ENCODE measurements around the gene CPT1A.

- TF ChIP-seq CTCF (conservative IDR thresholded peaks at IDR 0.05 in 1 of 2, IDR thresholded peaks at IDR 0.05 in 1 of 2; ENCODE audit: extremely low read depth in 1 of 2, insufficient read depth in 1 of 2, low read depth in 1 of 2, low read length in 2 of 2): no peak
- no peak for TF ChIP-seq EZH2 (IDR thresholded peaks at IDR 0.05; ENCODE audit: borderline replicate concordance, low read length)
Observed at GRCh38 chr11:68838572-68838964, 3.1 kb downstream of the CPT1A start.
